ENCODE data around the gene MYH9. TPM values are rescaled to one million over a fixed set of nuclear protein-coding genes. Genes with fewer than 3 reads are reported as not detected.

MYH9 gene
- total RNA-seq, 1 experiment from 2014 or later: 308 TPM

DNA sequence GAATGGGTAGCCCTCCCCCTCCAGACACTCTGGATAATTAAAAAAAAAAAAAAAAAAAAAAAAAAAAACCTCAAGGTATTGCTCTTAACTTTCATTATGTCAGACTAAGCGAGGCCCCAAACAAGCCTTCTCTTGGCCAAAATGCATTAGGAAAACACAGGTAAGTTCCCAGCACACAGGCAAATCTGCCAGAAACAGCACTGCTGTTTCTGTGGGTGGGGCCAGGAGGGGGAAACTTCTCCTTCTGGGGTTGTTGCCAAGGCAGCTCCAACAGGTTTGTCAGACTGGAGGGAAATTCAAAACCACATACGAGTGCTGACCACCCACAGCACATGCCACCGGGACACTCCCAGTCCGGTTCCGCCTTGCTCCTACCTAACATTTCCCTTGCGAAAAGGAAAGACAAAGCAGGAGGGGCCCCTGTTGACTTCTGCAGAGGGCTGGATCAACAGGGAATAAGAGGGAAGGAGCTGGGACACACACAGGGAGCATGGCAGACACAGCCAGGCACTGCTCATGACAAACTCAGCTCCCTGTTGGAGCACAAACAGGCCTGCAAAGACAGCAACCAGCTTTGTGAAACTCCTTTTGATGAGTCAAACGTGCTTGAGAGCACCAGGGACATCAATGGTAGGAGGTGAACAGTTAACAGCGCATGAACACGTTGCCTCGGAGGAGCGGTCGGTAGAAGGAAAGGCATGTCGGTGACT is 55.0 kb downstream of the MYH9 start:
- peak; percentile 97 for DNase-seq (ENCODE audit: low read depth)

DNA sequence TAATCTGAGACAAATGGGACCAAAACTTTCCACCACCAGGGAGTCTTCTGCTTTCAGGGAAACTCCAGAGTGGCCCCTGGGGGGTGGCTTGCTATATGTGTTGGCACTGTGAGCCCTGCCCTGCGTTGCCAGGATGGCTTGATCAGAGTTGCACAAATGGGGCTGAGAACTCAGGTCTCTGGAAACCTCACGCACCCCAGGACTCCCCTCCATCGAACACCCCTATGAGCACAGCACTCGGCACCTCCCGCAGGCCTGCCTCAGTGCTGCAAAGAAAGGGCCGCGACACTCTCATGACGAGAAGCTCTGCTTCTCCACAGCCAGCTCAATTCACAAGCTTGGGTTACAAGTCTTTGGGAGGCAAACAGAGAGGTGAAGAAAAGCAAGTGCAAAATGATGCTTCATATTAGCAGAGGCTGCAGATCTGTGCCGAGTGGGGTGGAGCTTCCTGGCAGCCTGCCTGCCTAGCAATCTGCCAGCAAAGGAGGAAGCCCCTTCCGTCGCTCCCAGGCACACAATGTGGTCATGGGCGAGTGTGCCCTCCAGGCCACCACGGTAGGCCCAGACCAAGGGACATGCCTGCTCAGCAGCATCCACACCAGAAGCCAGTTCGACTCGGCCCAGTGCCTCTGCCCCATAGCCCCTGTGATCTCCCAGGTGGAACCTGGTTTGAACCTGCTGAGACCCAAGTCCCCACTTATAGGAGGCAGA is 55.7 kb downstream of the MYH9 start:
- DNase-seq (ENCODE audit: low read depth): peak; percentile 78

DNA sequence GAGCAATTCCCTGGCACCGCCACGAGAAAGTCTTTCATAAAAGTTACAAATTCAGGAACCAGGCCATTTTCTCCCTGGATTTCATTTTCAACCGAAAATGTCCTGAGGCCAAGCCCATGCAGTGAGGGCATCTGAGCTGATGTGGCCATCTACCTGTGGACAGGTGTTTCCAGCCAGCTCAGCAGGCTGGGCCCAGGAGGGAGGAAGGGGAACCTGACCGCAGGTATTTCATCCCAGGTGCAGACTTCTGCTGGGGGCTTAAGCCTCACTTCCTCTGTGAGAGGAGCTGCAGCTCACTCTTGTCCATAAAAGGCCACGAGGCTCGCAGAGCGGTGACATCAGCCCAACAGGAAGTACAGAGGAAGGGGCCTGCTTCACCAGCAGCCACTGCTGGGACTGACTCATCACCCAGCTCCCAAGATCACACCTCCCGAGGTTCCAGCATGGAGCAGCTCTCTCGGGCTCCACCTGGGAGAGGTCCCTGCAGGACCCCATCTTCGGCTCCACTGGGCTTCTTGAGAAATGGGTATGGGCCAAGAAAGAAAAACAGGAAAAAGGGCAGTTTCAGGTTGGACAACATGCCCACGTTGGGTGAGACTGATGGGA is 56.4 kb downstream of the MYH9 start:
- DNase-seq (ENCODE audit: low read depth): peak; percentile 98

DNA sequence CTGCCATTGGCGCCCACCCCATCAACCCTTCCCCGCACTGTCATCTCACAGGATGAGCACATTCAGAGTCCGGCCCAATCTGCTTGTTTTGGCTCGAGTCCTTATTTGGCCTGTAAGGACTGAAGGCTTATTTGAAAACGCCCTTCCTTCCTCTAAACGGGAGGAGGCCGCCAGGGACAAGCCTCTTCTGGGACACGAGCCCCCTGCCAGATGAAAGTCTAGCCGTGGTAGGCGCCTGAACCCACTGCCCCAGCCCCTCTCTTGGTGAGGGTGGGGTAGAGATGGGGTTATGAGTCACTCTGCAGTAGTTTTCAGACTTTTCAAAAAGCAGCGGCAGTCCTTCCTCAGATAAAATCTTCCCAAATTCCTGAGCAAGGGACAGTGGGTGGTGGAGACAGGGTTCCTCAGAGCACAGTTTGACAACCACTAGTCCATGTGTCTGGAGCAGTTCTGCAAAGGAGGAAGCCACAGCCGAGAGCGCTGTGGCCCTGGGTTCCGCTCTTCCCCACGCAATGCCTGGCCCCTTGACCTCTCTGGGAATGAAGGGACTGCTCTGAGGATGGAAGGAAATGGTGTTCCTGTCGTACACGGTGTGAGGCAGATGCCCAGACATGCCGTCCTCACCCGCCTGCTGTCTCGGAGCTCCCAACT is 57.0 kb downstream of the MYH9 start:
- peak; percentile 83 for DNase-seq (ENCODE audit: low read depth)

DNA sequence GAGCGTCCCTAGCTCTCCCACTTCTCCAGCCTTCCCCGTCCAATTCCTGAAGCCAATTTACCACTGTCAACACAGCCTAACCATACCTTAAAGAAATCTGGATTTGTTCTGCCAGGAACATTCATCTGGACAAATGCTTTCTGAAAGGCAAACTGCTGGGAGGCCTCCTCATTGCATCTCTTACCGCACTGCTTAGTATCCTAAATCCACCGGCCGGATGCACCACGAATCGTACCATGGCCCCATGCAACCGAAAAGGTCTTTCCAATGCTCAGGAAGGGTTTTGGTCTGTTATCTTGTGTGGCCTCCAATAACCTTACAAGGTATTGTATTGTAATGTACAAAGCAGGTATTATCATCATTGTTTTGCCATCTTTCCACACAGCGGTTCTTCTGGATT is 57.6 kb downstream of the MYH9 start:
- DNase-seq (ENCODE audit: low read depth): no peak

DNA sequence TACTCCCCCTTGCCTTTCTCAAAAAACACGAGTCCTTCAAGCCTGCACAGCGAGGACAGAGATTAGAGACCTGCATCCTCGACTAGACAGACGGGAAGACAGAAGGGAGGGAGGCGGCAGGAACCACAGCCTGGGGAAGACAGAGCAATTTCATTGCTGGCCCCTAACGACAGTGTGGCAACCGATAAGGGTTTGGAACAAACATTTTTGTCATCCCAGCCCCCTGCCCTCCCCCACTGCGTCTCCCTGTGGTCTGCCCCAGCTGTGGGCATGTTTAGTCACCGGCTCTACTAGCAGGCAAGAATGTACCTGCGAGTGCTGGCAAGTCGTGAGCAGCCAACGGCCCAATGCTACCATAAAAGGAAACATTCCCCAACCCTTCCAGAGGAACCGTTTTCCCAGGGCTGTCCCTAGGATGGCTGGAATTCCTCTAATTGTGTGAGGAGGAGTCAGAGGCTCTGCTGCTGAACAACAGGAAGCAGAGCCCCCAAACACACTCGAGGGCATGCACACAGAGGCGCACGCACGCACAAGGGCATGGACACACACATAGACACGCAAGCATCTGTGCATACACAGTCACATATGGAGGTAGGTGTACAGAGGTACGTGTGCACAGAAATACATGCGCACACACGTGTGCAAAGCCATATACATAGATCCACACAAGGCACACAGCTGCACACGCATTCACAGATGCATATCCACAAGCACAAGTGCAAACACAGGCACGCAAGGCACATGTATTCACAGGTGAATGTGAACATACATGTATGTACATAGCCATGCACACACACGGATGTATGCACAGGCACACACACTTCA is 58.3 kb downstream of the MYH9 start:
- DNase-seq (ENCODE audit: low read depth): peak; percentile 99

DNA sequence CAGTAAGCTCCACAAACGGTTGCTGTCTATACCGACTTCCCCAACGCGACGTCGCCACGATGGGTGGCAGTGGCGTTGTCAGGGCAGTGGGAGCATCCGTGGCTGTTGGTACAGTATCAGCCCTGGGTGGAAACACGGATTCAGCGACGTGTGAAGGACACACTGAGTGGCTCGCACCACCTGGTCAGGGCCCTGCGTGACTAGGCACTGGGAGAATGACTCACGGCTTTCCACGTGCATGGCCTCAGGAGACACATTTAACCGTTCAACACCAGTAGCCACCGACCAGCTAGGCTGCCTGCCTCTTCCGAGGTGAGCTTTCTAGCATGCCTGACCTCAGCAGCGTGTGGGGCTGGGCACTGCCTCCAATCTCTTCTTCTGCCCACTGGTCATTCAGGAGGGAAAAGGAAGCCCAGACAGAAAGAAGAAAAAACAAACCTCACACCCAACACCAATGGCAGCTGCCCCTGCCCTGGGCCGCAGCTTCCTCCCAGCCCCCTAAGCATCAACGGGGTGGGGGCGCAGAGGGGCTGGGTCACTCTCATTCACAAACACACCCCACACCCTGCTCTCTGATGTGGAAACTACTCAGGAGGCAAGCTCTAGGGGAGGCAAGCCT is 59.0 kb downstream of the MYH9 start:
- peak; percentile 84 for DNase-seq (ENCODE audit: low read depth)

DNA sequence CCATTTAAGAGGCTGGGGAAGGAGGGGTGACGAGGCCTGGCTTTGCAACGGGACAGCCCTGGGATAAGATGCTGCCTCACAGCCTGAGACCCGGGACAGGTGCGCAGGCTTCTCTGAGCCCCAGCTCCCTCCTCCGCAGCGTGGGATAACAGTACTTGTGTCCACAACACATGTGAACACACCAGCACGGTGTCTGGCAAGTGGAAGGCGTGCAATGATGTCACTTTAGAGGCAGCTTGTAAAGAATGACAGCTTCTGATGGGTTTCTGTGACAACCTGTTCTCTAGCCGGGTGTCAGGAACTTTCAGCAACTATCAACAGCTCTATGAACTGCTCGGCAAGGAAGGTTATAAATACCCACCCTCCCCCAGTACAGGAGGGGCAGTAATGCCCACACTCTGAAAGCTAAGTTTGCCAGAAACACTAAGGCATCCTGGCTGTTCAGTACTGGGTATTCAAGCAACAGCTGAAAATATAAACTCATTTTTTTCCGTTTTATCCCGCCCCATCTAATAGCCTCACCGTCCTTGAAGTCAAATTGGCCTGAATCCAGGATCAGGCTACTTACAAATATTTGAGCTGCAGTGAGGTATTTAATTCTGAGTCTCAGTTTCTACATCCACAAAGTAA is 59.7 kb downstream of the MYH9 start:
- no peak for DNase-seq (ENCODE audit: low read depth)

DNA sequence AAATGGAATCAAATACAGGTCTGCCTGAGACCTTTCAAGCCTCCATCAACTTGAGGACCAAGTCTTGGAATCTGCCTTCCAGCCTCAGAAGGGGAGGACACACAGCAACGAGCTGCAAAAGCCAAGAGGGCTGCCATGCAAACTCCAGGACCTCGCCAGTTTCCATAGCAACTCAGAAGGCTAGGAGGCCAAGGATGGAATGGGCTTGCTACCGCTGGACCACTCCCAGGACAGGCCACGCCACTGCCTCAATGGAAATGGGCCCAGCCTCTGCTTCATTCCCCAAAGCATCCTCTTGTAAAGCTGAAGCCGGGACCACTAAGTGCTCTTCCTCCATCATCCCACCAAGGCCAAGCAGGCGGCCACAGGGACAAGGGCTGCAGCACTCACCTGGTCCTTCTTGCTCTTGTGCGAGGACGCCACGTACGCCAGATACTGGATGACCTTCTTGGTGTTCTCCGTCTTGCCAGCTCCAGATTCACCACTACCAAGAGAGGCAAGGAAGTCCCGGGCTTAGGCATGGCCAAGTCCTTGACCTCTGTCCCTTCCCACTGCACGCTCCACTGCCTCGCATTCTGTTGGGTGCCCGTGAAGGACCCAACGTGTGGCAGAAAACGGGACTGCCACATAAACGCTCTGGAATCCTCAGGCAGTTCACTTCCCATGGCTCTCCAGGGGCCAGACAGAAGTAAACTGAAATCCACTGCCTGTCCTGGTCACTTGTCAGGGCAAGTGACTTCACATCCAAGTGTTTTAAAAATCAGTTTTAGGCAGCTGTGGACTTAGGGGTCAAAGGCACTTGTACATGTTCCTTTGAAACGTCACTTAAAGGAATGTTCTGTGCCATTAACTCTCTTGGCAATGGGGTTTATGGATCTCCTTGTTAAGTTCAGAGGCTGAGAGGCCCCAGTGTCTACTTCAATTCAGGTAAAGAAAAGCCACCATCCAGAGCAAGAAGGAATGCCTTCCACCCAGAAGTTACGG is 61.3 kb downstream of the MYH9 start:
- no peak for DNase-seq (ENCODE audit: low read depth)

DNA sequence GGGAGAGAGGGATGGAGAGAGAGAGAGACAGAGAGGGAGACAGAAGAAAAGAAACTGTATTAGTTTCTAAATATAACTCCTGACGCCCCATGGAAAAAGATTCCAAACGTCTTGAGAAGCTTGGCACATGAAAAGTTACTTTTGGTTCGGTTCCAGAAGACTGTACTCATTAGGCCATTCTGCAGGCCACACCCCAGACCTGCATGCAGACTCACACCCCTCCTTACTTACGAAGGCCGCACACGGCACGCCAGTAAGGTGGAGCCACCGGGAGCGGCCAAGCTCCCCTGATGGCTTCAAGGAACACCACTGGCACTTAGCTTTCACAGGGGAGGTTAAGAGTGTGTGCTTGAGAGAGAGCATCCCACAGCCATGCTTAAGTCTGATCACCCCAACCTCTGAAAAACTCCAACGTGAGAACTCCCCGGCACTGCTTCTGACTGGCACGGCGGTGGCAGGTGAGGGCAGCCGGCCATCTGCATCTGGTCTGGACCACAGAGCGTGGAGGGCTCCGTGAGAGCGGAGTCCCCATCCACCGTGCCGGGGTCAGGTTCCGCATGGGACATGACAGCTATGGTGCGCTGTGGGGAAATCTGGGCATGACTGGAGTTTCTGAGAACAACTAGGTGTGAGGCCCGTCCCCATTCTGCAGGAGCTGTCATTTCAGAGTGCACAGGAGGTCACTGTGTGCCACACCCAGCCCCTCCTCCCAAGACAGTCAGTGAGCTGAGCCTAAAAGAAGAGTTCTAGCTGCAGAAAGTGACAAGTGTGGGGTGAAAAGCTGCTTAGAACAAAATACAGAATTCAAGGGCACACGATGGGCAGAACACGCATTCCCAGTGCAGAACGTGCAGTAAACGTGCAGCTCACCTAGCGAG is 62.4 kb downstream of the MYH9 start:
- no peak for DNase-seq (ENCODE audit: low read depth)

DNA sequence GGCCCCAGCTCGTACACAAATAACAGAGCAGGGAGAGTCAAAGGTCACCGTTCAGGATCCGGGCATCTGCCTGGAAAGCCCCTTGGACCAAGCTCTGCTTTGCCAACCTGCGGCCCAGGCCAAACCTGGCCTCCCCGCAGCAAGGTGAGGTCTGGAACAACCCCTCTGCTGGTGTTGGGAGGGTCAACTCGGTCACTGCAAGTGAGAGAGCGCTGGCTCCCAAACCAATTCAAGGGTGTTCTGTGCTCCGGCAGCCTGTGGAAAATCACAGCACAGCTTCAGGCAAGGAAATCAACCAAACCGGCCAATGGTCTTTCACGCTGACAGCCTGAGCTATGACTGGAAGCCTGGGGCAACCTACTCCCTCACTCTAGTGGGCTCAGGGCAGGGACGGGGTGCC is 63.4 kb downstream of the MYH9 start:
- DNase-seq (ENCODE audit: low read depth): no peak

DNA sequence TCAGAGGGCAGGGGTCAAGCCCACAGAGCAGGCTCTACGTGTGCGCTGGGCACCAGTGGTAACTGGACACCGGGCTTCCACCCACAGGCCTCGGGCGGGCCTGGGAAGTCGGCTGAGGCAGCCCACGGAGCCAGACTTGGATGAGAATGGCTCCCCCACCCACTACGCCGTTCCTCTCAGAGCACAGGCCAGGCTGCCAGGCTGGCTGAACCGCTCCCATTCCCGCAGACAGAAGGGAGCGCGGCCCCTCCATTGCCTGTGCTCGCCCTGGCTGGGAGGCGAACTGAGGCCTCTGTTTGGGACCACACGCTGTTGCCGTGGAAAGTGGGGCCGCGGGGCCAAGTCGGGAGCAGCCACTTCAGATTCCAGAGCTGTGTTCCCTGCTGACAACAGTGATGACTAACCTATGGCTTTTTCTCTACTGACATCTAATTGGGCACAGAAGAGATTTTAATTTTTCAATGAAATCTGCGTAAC is 63.9 kb downstream of the MYH9 start:
- DNase-seq (ENCODE audit: low read depth): no peak

DNA sequence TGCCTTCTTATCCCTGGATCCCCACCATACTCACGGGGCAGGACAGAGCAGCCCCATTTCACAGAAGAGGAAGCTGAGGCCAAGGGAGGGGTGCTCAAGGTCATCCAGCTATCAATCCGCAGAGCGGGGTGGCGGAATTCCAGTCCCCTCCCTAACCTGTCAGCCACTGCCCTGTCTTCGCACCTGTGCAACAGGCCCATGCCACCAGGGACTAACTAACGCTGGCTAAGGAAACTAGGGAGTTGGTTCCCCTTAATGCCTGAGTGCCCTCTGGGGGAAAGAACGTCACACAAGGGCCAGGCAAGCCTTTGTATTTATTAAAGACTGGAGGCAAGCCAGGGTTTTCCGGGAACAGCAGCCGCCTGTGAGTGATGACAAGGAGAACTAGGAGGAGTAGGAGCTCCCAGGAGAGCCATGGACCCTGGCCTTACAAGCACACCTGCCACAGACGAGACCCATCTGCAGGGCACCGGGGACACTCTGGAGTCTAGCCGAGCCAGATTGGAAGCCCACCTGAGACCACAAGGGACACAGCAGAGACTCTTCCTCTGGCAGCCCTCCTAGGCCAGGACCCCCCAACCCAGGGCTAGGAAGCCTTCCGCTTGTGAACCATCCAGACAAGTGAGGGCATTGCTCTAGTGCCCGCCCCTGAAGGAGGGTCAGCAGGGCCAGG is 64.4 kb downstream of the MYH9 start:
- no peak for DNase-seq (ENCODE audit: low read depth)

DNA sequence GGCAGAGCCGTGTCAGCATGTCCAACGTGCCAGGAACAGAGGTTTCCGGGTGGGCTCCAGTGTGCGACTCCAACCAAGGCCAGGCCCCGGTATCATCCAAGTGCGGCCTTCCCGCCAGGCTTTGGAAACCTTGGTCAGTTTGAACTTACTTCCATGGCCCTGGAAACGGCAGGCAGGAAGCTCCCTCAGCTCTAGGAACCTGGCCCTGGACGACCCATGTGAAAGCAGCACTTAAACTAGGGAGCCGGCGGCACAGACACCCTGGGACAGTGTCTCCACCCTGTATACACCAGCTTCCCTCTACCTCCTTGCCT is 65.2 kb downstream of the MYH9 start:
- no peak for DNase-seq (ENCODE audit: low read depth)

DNA sequence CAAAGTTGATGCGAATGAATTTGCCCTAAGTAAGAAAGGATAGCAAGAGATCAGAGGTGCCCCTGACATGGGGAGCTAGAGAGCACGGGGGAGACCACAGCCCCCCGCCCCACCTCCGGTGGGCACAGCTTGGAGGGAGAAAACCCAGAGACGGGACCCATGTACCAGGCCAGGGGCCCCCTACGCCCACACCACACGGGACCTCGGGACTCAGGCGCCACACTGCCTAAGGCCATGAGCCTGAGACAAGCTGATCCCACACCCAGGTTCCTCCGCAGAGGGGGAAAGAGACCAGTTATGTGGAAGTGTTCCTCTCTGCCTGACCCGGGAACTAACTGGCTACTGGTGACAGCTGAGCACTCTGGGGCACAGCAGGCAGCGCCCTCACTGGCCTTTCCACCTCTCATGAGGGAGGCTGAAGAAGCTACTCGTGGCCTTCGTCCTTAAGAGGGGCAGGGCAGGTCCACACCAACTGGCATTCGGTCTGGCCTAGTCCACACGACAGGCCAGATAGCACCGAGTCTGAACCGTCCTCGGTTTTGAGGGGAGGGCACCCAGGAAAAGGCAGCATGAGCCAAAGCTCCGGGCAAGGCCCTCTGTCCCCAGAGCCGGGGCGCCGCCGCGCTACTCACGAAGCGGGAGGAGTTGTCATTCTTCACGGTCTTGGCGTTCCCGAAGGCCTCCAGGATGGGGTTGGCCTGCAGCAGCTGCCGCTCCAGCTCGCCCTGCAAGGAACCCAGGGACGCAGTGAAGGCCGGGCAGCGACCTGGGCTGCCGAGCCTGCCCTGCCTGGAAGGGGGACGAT is 65.8 kb downstream of the MYH9 start:
- no peak for DNase-seq (ENCODE audit: low read depth)

DNA sequence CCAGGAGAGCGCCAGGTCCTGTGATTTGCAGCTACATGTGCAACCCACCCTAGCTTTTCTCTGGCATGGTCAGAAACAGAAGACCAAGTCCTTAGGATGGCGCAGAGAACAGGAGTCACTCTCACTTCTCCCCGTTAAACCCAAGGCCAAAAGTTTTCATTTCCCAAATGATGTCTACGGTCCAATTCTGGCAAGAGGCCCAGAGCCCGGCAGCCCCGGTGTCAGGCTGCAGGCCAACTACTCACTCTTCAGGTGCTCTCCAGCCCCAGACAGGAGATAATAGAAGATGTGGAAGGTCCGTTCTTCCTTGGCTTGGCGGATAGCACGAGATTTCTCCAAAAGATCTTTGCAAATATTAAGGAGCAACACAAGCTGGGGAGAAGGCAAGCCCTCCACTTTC is 67.2 kb downstream of the MYH9 start:
- no peak for DNase-seq (ENCODE audit: low read depth)

Data from HT1080 (cell line).